SK-N-SH (cell line): Measurements from ENCODE around the gene MED26.

Experiments
- CTCF ChIP-seq: fragments of 200-600 bp; sonication (generic); IDR thresholded peaks from 2 replicates; pipeline ENCODE4 v1.6.1; 2017; ENCODE audit warnings: antibody characterized with exemption, mild to moderate bottlenecking, moderate library complexity
- FOXJ3 ChIP-seq: sonication (generic); formaldehyde crosslinking; IDR thresholded peaks from 2 replicates; pipeline ENCODE4 v1.5.1; 2020; ENCODE audit warnings: mild to moderate bottlenecking, missing genetic modification reagents
- MXI1 ChIP-seq: IDR thresholded peaks from 2 replicates; pipeline ENCODE4 v1.6.1; 2012; ENCODE audit warnings: mild to moderate bottlenecking, low read depth, low read length, improper control_type of control experiment
- TEAD4 ChIP-seq: IDR thresholded peaks from 2 replicates; pipeline ENCODE4 v1.4.0; 2012; ENCODE audit warnings: mild to moderate bottlenecking, borderline replicate concordance; ENCODE audit not compliant: insufficient read depth

DNA sequence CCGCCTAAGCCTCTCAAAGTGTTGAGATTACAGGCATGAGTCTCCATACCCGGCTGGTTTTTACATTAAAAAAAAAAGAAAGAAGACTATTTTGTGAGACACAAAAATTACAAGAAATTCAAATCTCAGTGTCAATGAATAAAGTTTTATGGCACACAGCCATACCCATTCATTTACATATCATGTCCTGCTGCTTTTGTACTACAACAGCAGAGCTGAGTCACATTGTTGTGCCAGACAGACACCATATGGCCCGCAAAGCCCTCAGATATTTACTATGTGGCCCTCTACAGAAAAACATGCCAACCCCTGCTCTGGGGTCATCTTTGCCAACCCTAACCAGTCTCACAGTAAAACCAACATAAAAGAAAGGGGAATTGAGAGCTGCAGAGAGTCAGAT lies 26.6 kb upstream of the MED26 start:
- TF ChIP-seq FOXJ3 (CRISPR knock-in tag) = no peak
- no peak for TF ChIP-seq CTCF
- no peak for TF ChIP-seq MXI1
- no peak for TF ChIP-seq TEAD4
